H7 (cell line): ENCODE results near the gene FNDC3B. TPM values are rescaled to one million over a fixed set of nuclear protein-coding genes. Genes with fewer than 3 reads are reported as not detected.
"Not testable (repeated sequence)": the region's sequence is repeated elsewhere in the genome, so short reads cannot be mapped to it uniquely, and the experiment has no call there.

Experiments
- DNase-seq: peaks from one replicate; pipeline ENCODE4 v3.0.0; 2012
- H3K27me3 ChIP-seq: 2 replicates; pipeline ENCODE4 v1.6.0; 2011; ENCODE audit warnings: mild to moderate bottlenecking, low read length; ENCODE audit not compliant: control insufficient read depth, insufficient read depth
- H3K36me3 ChIP-seq: replicated peaks from 2 replicates; pipeline ENCODE4 v1.5.1; 2011; ENCODE audit warnings: low read length; ENCODE audit not compliant: control insufficient read depth, insufficient read depth
- H3K4me3 ChIP-seq: 2 replicates; pipeline ENCODE4 v1.5.1; 2011; ENCODE audit warnings: low read depth, mild to moderate bottlenecking, control low read depth, low read length, moderate library complexity; ENCODE audit not compliant: insufficient read depth
- total RNA-seq: library from RNA; depleted of rRNA; stranded (reverse); fragments of >200 nt; shearing (Covaris generic); gene quantifications from 2 replicates; pipeline ENCODE4 v1.2.3, GENCODE V29; 2014

The FNDC3B gene
- total RNA-seq, 1 experiment from 2014 or later: 24.2 TPM

GRCh38 chr3:172255321-172255720 is 215.9 kb downstream of the FNDC3B start:
- H3K36me3 ChIP-seq, H3K4me3 ChIP-seq, H3K27me3 ChIP-seq, DNase-seq: not testable (repeated sequence)

DNA sequence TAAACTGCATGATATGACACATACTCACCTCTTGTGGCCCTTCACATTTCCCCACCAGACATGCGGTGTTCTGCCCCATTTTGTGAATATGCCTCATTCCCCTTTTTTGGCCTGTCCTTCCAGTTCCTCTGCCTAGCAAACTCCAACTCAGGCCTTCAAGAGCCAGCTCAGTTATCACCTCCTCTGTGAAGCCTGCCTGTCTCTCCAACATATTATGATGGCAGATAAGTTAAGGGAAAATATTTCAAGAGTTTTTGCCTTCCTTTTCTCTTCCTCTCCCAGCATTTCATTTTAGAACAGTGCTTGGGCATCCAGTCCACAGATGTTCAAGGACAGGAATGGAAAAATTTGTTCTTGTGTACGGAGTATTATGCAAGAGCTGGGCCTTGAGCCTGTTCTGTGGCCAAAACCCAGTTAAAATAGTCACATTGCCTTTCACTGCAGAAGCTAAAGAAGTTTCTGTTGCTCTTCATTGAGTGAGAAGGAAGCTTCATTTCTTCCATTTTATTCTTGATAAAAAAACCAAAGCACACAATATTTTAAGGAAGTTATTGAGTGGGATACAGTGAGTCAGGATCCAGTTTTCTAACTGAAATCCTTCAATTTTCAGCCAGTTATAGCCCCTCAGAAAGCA is 216.8 kb downstream of the FNDC3B start:
- DNase-seq: no peak
- Histone ChIP-seq H3K36me3 (no peaks in the 10 kb centered on the region; the same call in 1 of the 2 replicates), H3K27me3 (no peaks in the 10 kb centered on the region), H3K4me3 (no peak overlapping the region)

- no peaks in the 10 kb centered on the region for H3K27me3 ChIP-seq
- no peaks in the 10 kb centered on the region for H3K36me3 ChIP-seq
- H3K4me3 ChIP-seq: no peak overlapping the region
- DNase-seq: no peak
Measured at GRCh38 chr3:172257648-172258400, 218.4 kb downstream of the FNDC3B start.

DNA sequence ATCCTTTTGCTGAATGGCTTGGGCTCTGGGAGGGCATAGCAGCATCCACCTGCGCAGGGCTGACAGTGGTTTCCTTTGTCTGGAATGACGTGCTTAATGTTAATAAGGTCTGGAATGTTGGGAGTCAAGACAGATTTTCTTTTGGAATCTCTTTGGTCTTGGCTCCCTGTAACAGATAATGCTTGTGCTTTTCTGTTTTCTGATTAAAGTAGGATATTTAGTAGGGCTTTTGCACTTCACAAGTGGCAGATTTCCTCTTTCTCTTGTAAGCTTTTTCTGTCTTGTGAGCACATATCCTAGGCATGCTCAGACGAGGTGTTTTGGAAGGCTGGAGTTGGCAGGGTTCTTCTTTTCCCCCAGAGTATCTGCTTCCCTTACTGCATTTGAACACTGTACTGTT is 219.2 kb downstream of the FNDC3B start:
- Histone ChIP-seq H3K27me3 (no peaks in the 10 kb centered on the region), H3K36me3 (no peaks in the 10 kb centered on the region), H3K4me3 (no peak overlapping the region)
- DNase-seq: no peak

DNA sequence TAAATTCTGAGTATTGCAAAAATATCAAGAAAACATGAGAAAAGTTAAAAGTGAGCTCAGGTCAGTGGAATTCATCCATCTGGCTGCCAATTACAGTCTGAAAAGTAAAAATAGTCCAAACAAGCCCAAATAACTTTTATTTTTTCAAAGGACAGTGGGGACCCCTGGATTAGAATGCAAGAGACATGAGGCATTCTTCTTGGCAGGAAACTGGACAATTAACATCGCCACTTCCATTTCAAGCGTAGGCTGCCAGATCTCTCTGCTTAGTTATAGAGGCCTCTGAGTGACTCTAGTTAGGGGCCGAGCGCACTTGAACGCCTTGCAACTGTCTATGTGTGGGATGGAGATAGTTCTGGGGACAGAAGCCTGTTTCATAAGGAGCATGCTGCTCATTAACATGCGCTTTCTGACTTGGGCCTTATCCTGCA is 219.7 kb downstream of the FNDC3B start:
- Histone ChIP-seq H3K27me3 (no peaks in the 10 kb centered on the region), H3K36me3 (no peaks in the 10 kb centered on the region), H3K4me3 (no peak overlapping the region)
- DNase-seq: no peak

DNA sequence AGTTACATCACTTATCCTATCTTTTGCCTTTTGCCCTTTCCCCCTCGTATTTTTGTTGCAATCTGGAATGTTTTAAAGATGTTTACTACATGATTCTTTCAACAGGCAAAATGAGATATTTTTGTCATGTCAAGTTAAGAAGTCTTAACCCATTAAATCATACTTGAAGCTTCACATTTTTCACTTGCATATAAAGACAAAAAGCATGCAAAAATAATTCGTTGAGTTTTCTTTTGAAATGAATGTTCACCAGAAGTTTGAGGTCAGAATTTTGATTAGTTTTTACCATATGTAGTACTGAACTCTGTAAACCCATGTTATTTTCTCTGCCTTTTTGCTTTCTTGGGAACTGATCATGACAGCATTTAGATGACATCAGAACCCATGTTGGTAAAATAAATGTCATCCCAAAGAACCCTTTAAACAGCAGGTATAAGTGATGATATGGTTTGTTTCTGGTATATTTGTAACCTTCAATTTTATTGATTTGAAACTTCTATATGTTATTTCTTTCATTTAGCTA is 220.4 kb downstream of the FNDC3B start:
- Histone ChIP-seq H3K27me3 (no peaks in the 10 kb centered on the region), H3K36me3 (no peaks in the 10 kb centered on the region), H3K4me3 (no peak overlapping the region)
- DNase-seq: no peak

DNA sequence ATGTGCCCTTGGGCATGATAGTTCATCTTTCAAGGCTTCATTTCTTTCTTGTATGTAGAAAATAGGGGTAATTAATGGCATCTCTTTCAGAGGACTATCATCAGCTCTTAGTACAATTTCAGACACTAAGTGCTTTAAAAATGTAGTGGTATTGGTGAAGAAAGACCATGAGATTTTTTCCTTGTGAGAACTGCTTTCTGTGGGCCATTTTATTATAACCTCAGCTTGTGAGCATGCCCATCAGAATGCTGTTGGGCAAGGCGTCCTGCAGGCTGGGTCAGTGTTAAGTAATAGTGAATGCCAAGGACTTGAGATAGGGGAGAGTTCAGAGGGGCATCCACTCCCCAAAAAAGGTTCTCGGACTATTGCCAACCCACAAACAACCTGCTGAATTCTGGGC is 221.0 kb downstream of the FNDC3B start:
- H3K36me3 ChIP-seq: no peaks in the 10 kb centered on the region
- H3K27me3 ChIP-seq: no peaks in the 10 kb centered on the region
- DNase-seq: no peak
- no peak overlapping the region for H3K4me3 ChIP-seq

- DNase-seq: no peak
- Histone ChIP-seq H3K36me3 (no peaks in the 10 kb centered on the region), H3K4me3 (no peak overlapping the region)
Measured at GRCh38 chr3:172261054-172261453, 221.7 kb downstream of the FNDC3B start.

DNA sequence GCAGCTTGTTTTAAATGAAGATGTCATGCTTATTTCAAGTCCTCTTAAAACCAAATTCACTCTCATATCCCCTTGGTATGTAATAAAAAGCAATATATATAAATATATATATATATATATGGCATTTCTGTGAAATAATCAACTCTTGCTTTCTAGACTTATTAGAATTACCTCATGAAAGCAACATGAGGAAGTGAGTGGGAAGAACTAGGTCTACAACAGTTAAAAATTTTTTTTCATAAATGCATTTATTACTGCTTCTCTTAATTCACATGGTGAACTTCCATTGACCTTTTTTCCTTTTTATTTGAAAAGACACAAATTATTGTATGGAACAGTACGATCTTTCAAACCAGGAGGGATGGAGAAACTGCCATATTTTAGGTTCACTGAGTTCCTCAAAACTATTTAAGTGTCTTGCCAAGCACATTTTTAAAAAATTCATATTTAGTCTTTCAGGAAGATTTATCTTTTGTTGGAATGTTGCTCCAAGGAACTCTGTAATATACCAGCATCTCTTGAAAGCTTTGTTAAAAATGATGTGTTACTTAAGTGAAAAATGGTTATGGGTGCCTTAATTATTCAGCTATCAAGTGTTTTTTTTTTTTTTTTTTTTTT is 223.7 kb downstream of the FNDC3B start:
- Histone ChIP-seq H3K36me3 (no peaks in the 10 kb centered on the region), H3K4me3 (no peak overlapping the region), H3K27me3 (no peaks in the 10 kb centered on the region)
- no peak for DNase-seq

More at GRCh38 chr3:172261054-172261453, 221.7 kb downstream of the FNDC3B start:
- H3K27me3 ChIP-seq: no peaks in the 10 kb centered on the region

DNA sequence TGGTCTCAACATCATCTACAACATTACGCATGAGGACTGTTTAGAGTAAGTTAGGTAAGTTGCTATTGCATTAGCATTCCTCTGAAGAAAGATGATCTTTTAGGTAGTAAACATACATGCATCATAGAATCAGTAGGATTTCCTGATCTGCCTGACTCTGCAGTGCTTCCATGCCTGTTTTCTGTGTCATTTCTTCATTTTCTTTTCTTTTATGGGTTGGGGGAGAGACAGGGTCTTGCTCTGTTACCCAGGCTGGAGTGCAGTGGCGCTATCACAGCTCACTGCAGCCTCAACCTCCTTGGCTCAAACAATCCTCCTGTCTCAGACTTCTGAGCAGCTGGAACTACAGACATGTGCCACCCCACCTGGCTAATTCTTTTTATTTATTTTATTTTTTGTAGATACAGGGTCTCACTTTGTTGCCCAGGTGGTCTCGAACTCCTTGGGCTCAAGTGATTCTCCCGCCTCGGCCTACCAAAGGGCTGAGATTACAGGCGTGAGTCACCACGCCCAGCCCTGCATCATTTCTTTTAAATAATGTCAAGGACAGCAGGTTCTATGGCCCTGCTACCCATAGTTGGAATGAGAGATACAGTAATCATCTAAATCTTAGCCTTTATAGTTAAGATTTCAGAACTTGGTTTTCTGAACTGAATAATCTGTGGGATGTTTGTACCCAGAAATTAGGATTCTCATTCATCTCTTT is 224.6 kb downstream of the FNDC3B start:
- Histone ChIP-seq H3K4me3 (no peak overlapping the region), H3K36me3 (no peaks in the 10 kb centered on the region), H3K27me3 (no peaks in the 10 kb centered on the region)
- DNase-seq: no peak

DNA sequence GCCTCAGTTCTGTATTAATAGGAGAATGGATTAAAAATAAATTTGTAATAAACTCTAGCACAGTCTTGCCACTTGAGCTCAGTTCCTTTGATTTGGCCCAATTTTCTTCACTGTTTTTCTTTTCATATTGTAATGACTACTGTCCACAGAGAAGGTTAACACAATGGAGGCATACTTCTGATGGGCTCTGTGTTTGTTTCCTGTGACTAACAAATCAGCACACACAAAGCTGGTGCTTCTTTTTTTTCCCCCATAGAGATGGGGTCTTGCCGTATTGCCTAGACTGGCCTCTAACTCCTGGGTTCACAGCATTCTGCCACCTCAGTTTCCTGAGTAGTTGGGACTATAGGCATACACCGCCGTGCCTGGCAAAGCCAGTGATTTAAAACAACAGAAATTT is 226.7 kb downstream of the FNDC3B start:
- DNase-seq: no peak
- Histone ChIP-seq H3K36me3 (no peaks in the 10 kb centered on the region), H3K4me3 (no peak overlapping the region), H3K27me3 (no peaks in the 10 kb centered on the region)

DNA sequence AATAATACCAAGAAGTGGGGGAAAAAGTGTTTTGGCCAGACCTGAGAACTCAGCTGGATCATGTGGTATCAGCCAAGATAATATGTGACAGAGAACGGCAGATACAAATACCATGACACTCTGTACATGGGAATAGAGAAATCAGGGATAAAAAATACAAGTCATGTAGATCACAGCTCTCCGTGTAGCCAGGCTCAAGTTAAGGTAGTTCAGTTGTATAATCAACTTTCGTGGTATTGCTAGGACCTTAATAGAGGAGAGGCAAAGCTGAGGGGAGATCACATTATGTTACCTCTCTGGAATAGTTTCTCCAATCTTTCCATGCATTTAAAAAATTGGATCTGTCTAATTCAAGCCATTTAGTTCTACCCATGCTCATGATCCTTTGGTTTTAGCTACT is 229.0 kb downstream of the FNDC3B start:
- no peak overlapping the region for H3K4me3 ChIP-seq
- no peaks in the 10 kb centered on the region for H3K36me3 ChIP-seq
- no peaks in the 10 kb centered on the region for H3K27me3 ChIP-seq
- DNase-seq: no peak

- H3K27me3 ChIP-seq: no peaks in the 10 kb centered on the region
- no peak for DNase-seq
- H3K4me3 ChIP-seq: no peak overlapping the region
- H3K36me3 ChIP-seq: no peaks in the 10 kb centered on the region
Measured at GRCh38 chr3:172268868-172269267, 229.5 kb downstream of the FNDC3B start.

GRCh38 chr3:172270557-172271166 is 231.3 kb downstream of the FNDC3B start:
- Histone ChIP-seq H3K27me3 (no peaks in the 10 kb centered on the region), H3K4me3 (no peak overlapping the region), H3K36me3 (no peaks in the 10 kb centered on the region)
- DNase-seq: no peak
